Brain microvascular endothelial cell (primary cell): ENCODE results near the gene ZFHX3.

Experiments
- DNase-seq: peaks from one replicate; pipeline ENCODE4 v3.0.0-alpha.2; 2020
- H3K27ac ChIP-seq: fragments of 250-450 bp; sonication (Bioruptor Pico); 2 replicates; pipeline ENCODE4 v1.5.1; 2020; ENCODE audit warnings: mild to moderate bottlenecking, moderate library complexity
- H3K27me3 ChIP-seq: fragments of 250-450 bp; sonication (Bioruptor Pico); replicated peaks from 2 replicates; pipeline ENCODE4 v1.5.1; 2020; ENCODE audit warnings: mild to moderate bottlenecking
- H3K36me3 ChIP-seq: fragments of 250-450 bp; sonication (Bioruptor Pico); replicated peaks from 2 replicates; pipeline ENCODE4 v1.5.1; 2020; ENCODE audit warnings: mild to moderate bottlenecking
- H3K4me3 ChIP-seq: 2 replicates; pipeline ENCODE4 v1.5.1; 2011; ENCODE audit warnings: low read depth, mild to moderate bottlenecking, control low read depth, low read length, moderate library complexity
- CTCF ChIP-seq: IDR thresholded peaks from 2 replicates; pipeline ENCODE4 v1.5.1; 2011; ENCODE audit warnings: low read depth, mild to moderate bottlenecking, moderate library complexity, low read length, control low read depth, inconsistent platforms; ENCODE audit errors: missing control alignments
- in situ Hi-C: cut with HindIII; loops from 2 replicates; pipeline ENCODE4 v1.10.0; 2017; ENCODE audit warnings: low sequenced_read_pairs, low pct_ligation_motif_present

Gene ZFHX3

GRCh38 chr16:72840631-72841381 lies 207.1 kb downstream of the ZFHX3 start:
- Histone ChIP-seq H3K27me3 (no peaks in the 10 kb centered on the region), H3K27ac (no peak overlapping the region), H3K36me3 (no peaks in the 10 kb centered on the region), H3K4me3 (no peak overlapping the region)
- no peak for TF ChIP-seq CTCF
- in situ Hi-C loops: loop anchor here (25.0 kb wide), 1 partner anchor 371 kb away; no protein-coding TSS in a partner anchor
- DNase-seq: no peak

GRCh38 chr16:72838951-72839350 lies 209.0 kb downstream of the ZFHX3 start:
- TF ChIP-seq CTCF: no peak
- in situ Hi-C loops: loop anchor here (25.0 kb wide), 1 partner anchor 373 kb away; no protein-coding TSS in a partner anchor
- DNase-seq: no peak

GRCh38 chr16:72838586-72838910 lies 209.4 kb downstream of the ZFHX3 start:
- in situ Hi-C loops: loop anchor here (25.0 kb wide), 1 partner anchor 374 kb away; no protein-coding TSS in a partner anchor
- DNase-seq: no peak
- no peak overlapping the region for H3K4me3 ChIP-seq
- H3K27ac ChIP-seq: no peak overlapping the region
- H3K36me3 ChIP-seq: no peaks in the 10 kb centered on the region
- no peaks in the 10 kb centered on the region for H3K27me3 ChIP-seq
- peak; percentile 29 for TF ChIP-seq CTCF

More at GRCh38 chr16:72838951-72839350, 209.0 kb downstream of the ZFHX3 start:
- Histone ChIP-seq H3K36me3 (no peaks in the 10 kb centered on the region), H3K4me3 (no peak overlapping the region), H3K27me3 (no peaks in the 10 kb centered on the region), H3K27ac (no peak overlapping the region)

GRCh38 chr16:72837846-72838585 lies 209.9 kb downstream of the ZFHX3 start:
- no peak overlapping the region for H3K4me3 ChIP-seq
- H3K27ac ChIP-seq: no peak overlapping the region
- no peak for DNase-seq
- TF ChIP-seq CTCF: no peak
- no peaks in the 10 kb centered on the region for H3K36me3 ChIP-seq
- in situ Hi-C loops: loop anchor here (25.0 kb wide), 1 partner anchor 374 kb away; no protein-coding TSS in a partner anchor
- H3K27me3 ChIP-seq: no peaks in the 10 kb centered on the region

GRCh38 chr16:72836985-72837384 lies 210.9 kb downstream of the ZFHX3 start:
- no peaks in the 10 kb centered on the region for H3K27me3 ChIP-seq
- H3K4me3 ChIP-seq: no peak overlapping the region
- DNase-seq: no peak
- TF ChIP-seq CTCF: no peak
- H3K27ac ChIP-seq: no peak overlapping the region
- no peaks in the 10 kb centered on the region for H3K36me3 ChIP-seq
- in situ Hi-C loops: loop anchor here (25.0 kb wide), 1 partner anchor 375 kb away; no protein-coding TSS in a partner anchor
